DMS79 treated with DMSO at 0.1 percent for 48 hours (cell line): ENCODE data around the gene GOLPH3.
"Not testable (repeated sequence)": the region's sequence is repeated elsewhere in the genome, so short reads cannot be mapped to it uniquely, and the experiment has no call there.

Experiments
- DNase-seq: peaks from one replicate; lab custom pipeline; 2025; lab: John Stamatoyannopoulos, UW

The GOLPH3 gene

DNA sequence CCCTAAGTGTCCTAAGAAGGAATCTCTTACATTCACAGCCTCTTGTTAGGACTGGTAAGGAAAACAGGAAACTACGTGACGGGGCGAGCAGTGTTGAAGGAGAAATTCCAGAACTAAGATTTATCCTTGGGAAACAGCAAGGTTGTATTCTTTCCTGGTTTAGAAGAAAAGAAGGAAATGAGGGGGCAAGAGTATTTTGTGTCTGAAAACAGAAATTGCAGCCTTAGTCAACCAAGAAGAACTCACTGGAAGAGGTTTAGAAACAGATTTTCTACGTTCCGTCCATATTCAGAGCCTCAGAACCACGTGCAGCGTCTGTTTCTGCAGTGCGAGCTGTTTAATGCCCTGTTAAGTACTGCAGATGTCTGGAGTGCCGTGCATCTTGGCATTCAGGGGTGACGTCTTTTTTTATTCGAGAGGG is 75.2 kb downstream of the GOLPH3 start:
- no peak for DNase-seq

DNA sequence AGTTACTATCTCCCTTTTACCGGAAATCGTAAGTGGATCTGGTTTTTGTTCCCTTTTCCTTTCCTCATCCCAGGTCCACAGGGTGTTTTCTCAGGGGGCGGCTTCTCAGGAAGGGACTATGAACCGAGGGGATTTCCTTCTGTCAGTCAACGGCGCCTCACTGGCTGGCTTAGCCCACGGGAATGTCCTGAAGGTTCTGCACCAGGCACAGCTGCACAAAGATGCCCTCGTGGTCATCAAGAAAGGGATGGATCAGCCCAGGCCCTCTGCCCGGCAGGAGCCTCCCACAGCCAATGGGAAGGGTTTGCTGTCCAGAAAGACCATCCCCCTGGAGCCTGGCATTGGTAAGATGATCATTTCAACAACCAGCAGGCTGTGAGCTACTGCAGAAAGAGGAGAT is 75.8 kb downstream of the GOLPH3 start:
- DNase-seq: no peak

DNA sequence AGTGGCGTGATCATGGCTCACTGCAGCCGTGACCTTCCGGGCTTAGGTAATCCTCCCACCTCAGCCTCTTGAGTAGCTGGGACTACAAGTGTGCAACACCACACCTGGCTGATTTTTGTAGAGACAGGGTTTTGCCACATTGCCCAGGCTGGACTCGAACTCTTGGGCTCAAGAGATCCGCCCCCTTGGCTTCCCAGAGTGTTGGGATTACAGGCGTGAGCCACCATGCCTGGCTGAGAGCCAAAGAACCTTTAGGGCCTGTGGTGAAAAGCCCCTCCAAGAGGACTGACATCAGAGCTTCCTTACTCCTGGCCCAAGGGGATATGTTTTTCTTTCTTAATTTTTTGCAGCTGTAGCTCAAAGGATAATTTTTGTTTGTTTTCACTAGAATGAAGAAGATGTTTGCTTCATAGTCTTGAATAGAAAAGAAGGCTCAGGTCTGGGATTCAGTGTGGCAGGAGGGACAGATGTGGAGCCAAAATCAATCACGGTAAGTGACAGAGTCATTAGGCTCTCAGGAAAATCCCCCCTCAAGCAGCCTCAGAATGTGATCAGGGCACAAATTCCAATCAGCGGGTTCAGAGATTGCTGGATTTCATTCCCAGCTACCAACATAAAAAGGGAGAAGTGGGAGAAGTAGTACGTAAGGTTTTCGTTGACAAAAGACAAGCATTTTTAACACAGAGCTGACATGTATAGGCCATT is 77.1 kb downstream of the GOLPH3 start:
- DNase-seq: no peak

DNA sequence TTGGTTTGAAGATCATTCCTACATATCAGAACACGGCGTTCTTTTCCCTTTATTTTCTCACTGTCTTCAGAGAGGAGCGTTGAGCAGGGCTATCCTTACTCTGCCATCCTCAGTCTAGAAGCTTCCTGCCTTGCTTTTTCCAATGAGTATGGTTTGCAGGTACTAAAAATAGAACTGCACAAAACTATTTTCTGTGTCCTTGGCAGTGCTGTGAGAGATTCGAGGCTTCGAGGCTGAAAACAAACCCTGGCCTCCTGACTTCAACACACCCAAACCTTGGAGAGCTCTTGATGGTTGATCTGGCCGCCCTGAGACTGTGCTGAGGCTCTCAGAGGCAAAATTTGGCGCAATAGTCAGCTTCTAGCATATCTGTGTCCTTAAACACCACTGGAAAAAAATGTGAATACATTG is 78.9 kb downstream of the GOLPH3 start:
- no peak for DNase-seq

DNA sequence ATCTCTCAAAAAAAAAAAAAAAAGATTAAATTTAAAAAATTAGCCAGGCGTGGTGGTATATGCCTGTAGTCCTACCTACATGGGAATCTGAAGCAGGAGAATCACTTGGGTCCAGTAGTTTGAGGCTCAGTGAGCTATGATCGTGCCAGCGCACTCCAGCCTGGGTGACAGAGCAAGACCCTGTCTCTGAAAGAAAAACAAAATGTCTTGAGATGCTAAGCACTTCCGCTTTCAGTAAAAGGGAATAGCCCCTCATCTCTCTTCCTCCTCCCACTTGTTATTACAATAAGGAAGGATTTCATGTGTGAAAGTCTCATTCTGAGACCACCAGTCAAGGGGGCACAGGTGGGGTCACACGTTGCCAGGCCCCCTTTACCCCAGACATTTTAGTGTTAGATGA is 79.4 kb downstream of the GOLPH3 start:
- no peak for DNase-seq

DNA sequence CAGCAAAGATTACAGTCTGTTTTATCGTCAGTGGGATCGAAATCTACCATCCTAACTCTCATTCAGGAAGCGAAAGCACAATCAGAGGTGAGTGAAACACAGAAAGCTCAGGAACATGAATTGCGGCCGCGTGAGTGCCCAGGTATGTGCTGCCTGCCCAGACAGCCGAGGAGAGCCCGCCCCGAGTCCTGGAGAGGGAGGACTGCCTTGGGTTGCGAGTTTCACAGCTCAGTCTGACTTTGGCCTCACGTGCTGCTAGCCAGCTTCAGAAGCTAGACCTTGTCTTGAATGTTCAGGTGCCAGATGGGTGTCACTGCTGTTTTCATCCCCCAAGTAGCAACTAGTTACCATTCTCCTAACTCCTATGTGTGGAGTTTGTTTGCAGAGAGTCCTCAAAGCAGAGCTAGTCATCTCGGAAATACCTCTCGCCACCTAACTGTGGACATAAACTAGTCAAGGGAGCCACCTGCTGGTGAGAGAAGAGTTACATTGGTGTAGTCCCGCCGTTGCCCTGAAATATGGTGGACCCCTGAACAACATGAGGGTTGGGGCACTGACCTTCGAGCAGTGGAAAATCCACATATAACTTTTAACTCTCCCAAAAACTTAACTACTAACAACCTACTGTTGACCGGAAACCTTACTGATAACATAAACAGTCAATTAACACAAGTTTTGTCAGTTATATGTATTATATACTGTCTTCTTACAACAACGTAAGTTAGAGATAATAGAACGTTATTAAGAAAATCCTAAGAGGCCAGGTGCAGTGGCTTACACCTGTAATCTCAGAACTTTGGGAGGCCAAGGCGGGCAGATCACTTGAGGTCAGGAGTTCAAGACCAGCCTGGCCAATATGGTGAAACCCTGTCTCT is 80.9 kb downstream of the GOLPH3 start:
- DNase-seq: peak; percentile 32

DNA sequence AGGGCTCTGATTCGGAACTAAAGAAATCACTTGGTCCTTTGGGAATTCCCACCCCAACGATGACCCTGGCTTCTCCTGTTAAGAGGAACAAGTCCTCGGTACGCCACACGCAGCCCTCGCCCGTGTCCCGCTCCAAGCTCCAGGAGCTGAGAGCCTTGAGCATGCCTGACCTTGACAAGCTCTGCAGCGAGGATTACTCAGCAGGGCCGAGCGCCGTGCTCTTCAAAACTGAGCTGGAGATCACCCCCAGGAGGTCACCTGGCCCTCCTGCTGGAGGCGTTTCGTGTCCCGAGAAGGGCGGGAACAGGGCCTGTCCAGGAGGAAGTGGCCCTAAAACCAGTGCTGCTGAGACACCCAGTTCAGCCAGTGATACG is 83.4 kb downstream of the GOLPH3 start:
- DNase-seq: no peak

DNA sequence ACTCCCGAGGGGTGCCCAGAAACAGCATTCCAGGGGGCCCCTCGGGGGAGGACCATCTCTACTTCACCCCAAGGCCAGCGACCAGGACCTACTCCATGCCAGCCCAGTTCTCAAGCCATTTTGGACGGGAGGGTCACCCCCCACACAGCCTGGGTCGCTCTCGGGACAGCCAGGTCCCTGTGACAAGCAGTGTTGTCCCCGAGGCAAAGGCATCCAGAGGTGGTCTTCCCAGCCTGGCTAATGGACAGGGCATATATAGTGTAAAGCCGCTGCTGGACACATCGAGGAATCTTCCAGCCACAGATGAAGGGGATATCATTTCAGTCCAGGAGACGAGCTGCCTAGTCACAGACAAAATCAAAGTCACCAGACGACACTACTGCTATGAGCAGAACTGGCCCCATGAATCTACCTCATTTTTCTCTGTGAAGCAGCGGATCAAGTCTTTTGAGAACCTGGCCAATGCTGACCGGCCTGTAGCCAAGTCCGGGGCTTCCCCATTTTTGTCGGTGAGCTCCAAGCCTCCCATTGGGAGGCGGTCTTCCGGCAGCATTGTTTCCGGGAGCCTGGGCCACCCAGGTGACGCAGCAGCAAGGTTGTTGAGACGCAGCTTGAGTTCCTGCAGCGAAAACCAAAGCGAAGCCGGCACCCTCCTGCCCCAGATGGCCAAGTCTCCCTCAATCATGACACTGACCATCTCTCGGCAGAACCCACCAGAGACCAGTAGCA is 83.9 kb downstream of the GOLPH3 start:
- no peak for DNase-seq

DNA sequence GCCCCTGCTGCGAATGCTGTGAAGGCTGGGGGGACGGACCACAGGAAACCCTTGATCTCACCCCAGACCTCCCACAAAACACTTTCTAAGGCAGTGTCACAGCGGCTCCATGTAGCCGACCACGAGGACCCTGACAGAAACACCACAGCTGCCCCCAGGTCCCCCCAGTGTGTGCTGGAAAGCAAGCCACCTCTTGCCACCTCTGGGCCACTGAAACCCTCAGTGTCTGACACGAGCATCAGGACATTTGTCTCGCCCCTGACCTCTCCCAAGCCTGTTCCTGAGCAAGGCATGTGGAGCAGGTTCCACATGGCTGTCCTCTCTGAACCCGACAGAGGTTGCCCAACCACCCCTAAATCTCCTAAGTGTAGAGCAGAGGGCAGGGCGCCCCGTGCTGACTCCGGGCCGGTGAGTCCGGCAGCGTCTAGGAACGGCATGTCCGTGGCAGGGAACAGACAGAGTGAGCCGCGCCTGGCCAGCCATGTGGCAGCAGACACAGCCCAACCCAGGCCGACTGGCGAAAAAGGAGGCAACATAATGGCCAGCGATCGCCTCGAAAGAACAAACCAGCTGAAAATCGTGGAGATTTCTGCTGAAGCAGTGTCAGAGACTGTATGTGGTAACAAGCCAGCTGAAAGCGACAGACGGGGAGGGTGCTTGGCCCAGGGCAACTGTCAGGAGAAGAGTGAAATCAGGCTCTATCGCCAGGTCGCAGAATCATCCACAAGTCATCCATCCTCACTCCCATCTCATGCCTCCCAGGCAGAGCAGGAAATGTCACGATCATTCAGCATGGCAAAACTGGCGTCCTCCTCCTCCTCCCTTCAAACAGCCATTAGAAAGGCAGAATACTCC is 84.7 kb downstream of the GOLPH3 start:
- no peak for DNase-seq

DNA sequence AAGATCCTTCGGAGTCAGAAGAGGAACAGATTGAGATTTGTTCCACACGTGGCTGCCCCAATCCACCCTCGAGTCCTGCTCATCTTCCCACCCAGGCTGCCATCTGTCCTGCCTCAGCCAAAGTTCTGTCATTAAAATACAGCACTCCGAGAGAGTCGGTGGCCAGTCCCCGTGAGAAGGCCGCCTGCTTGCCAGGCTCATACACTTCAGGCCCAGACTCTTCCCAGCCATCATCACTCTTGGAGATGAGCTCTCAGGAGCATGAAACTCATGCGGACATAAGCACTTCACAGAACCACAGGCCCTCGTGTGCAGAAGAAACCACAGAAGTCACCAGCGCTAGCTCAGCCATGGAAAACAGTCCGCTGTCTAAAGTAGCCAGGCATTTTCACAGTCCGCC is 85.9 kb downstream of the GOLPH3 start:
- peak; percentile 12 for DNase-seq

DNA sequence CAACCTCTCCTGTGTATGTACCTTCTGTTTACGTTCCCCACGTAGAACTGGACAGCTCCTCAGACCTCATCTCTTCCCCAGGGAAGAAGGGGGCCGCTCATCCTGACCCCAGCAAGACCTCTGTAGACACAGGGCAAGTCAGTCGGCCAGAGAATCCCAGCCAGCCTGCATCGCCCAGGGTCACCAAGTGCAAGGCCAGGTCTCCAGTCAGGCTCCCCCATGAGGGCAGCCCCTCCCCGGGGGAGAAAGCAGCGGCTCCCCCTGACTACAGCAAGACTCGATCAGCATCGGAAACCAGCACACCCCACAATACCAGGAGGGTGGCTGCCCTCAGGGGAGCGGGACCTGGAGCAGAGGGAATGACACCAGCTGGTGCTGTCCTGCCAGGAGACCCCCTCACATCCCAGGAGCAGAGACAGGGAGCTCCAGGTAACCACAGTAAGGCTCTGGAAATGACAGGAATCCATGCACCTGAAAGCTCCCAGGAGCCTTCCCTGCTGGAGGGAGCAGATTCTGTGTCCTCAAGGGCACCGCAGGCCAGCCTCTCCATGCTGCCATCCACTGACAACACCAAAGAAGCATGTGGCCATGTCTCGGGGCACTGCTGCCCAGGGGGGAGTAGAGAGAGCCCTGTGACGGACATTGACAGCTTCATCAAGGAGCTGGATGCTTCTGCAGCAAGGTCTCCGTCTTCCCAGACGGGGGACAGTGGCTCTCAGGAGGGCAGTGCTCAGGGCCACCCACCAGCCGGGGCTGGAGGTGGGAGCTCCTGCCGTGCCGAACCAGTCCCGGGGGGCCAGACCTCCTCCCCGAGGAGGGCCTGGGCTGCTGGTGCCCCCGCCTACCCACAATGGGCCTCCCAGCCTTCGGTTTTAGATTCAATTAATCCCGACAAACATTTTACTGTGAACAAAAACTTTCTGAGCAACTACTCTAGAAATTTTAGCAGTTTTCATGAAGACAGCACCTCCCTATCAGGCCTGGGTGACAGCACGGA is 86.7 kb downstream of the GOLPH3 start:
- DNase-seq: no peak

DNA sequence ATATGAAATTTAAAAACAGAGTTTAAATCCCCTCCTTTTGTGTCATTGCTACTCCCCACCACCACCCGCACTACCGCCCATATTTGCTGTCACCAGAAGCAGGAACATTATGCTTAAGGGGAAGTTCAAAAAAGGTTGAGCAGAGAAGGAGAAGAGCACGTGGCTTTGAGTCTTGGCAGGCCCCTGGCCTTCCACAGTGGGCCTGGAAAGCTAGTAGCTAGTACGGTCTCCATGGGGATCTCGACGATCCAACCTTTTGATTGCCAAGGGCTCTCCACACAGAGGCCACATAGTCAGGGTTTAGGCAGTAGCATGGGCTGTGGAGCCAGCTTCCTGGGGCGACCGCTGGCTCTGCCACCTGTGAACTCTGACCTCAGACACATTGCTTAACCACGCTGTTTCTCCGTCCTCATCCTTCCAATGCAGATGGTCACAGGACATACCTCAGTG is 90.1 kb downstream of the GOLPH3 start:
- DNase-seq: no peak

DNA sequence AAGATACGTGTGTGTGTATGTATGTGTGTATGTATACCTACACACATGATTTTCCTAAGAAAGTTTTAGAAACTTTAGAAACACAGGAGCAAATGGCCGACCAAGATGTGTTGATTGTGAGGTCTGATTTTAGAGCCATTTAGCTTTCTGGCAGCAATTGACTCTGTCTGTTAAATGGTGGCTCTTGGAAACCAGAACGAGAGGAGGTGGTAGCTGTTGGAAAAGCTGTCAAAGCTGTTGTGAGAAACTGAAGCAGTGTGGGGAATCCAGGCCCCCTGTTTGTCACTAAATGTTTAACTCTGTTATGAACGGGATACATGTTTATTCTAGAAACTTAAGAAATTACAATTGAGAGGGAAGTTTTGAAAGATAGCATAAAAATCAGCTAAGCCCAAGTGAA is 91.4 kb downstream of the GOLPH3 start:
- DNase-seq: no peak

DNA sequence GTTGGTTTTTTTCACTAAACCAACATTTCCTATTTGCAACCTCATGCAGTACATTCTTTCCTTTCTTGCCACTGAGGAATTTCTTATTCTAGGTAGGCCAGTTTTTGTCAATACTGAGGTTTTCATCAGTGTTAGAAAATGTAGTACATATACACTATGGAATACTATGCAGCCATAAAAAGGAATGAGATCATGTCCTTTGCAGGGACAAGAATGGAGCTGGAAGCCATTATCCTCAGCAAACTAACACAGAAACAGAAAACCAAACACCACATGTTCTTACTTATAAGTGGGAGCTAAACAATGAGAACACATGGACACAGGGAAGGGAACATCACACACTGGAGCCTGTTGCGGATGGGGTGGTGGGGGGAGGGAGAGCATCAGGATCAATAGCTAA is 93.6 kb downstream of the GOLPH3 start:
- not testable (repeated sequence) for DNase-seq

DNA sequence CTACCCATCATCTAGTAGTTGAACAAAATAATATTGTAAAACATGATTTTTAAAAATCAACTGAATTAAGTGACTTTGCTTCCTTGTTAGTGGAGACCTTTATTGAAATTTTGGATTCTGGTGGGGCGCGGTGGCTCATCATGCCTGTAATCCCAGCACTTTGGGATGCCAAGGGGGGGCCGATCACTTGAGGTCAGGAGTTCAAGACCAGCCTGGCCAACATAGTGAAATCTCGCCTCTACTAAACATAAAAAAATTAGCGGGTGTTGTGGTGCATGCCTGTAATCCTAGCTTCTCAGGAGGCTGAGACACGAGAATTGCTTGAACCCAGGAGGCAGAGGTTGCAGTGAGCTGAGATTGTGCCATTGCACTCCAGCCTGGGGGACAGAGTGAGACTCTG is 95.3 kb downstream of the GOLPH3 start:
- not testable (repeated sequence) for DNase-seq

DNA sequence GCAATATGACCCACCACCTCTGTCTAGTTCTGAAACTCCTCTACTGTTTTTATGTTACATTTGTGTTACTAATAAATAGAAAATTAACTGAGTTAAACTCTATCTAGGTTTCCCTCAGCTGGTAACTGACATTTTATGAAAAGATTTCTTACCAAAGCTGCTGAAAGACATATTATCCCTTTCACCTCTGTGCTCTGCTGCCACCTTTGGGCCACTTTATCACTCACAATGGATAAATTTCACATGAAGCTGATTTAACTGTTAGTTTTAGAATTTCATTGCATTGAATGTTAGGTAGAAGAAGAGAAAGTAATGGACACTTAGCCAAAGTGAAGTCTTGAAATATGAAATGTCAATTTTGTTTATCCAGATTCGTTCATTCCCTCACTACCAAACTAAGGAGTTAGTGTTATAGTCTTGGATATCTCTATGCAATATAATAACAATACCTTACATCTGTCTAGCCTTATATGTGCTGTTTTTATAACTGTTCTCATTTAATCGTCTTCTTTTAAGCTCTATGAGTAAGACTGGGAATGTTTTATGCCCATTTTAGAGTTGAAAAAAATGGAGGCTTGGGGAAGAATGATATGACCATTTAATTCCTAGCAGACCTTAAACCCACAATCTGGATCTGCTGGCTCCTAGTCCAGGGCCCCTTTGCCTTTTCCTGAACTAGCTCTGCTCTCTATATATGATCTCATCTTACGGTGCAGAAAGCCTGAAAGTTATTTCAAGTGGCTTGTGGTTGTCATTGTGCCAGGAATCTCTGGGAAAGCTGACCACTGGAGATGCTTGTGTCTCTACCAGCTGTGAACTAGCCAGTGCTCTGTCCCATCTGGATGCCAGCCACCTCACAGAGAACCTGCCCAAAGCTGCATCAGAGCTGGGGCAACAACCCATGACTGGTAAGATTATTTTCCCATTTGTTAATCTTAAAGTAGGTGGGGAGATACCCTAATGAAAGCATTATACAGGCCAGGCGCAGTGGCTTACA is 97.1 kb downstream of the GOLPH3 start:
- peak; percentile 23 for DNase-seq
